Bronchial epithelial cell (primary cell): ENCODE measurements around the gene KCTD10. TPM values are rescaled to one million over a fixed set of nuclear protein-coding genes. Genes with fewer than 3 reads are reported as not detected.
A peak's percentile ranks its signal among the peaks of the same experiment; 100 is the strongest.
"Not testable (repeated sequence)": the region's sequence is repeated elsewhere in the genome, so short reads cannot be mapped to it uniquely, and the experiment has no call there.

Source experiments
- DNase-seq: peaks from one replicate; pipeline ENCODE4 v3.0.0-alpha.2; 2010; ENCODE audit warnings: low read depth
- FAIRE-seq: peaks from 2 replicates; lab custom pipeline; 2011; peaks lifted over from hg19 to GRCh38; lab: Jason Lieb, UNC
- H3K27me3 ChIP-seq: 2 replicates; pipeline ENCODE4 v1.5.1; 2011; ENCODE audit warnings: low read length; ENCODE audit not compliant: control insufficient read depth, insufficient read depth
- H3K36me3 ChIP-seq: 2 replicates; pipeline ENCODE4 v1.5.1; 2011; ENCODE audit warnings: low read length; ENCODE audit not compliant: control insufficient read depth, insufficient read depth
- H3K4me3 ChIP-seq: 2 replicates; pipeline ENCODE4 v1.5.1; 2011; ENCODE audit warnings: mild to moderate bottlenecking, low read depth, low read length, control low read depth
- total RNA-seq: library from RNA; depleted of rRNA; stranded (reverse); fragments of >200 nt; gene quantifications from 2 replicates; pipeline ENCODE4 v1.2.1, GENCODE V29; 2014
- TF ChIP-seq, protein P1 (sequence below): IDR thresholded peaks from 2 replicates; pipeline ENCODE4 v1.5.1; 2011; ENCODE audit warnings: mild to moderate bottlenecking, moderate library complexity, low read length, control low read depth, inconsistent platforms; ENCODE audit not compliant: insufficient read depth, severe bottlenecking

The KCTD10 gene
- total RNA-seq, 1 donor from 2014 or later, result 20.8 TPM

DNA sequence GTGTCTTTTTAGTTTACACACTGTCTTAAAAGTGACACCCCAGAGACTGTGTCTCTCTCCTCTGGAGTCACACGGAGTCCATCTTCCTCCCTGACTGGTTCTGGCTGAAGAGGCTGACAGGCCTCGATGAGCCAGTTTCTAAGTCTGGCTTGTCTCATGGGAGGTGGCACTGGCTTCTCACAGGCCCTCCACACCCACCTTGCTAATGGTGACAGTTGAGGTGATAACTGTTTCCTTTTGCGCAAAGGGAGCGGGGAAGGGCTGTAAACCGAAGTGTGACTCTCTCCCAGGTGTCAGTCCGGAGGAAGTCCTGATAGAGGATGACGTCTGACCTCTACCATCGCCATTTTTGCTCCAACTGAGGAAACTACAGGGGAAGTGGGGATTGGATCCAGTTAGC is 30.2 kb downstream of the KCTD10 start:
- DNase-seq, result no peak
- Histone ChIP-seq H3K4me3 (no peak overlapping the region), H3K36me3 (peaks cover 10% of the 10 kb centered on the region), H3K27me3 (no peaks in the 10 kb centered on the region)
- FAIRE-seq, result no peak
- TF ChIP-seq, protein P1, sequence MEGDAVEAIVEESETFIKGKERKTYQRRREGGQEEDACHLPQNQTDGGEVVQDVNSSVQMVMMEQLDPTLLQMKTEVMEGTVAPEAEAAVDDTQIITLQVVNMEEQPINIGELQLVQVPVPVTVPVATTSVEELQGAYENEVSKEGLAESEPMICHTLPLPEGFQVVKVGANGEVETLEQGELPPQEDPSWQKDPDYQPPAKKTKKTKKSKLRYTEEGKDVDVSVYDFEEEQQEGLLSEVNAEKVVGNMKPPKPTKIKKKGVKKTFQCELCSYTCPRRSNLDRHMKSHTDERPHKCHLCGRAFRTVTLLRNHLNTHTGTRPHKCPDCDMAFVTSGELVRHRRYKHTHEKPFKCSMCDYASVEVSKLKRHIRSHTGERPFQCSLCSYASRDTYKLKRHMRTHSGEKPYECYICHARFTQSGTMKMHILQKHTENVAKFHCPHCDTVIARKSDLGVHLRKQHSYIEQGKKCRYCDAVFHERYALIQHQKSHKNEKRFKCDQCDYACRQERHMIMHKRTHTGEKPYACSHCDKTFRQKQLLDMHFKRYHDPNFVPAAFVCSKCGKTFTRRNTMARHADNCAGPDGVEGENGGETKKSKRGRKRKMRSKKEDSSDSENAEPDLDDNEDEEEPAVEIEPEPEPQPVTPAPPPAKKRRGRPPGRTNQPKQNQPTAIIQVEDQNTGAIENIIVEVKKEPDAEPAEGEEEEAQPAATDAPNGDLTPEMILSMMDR, result no peak

DNA sequence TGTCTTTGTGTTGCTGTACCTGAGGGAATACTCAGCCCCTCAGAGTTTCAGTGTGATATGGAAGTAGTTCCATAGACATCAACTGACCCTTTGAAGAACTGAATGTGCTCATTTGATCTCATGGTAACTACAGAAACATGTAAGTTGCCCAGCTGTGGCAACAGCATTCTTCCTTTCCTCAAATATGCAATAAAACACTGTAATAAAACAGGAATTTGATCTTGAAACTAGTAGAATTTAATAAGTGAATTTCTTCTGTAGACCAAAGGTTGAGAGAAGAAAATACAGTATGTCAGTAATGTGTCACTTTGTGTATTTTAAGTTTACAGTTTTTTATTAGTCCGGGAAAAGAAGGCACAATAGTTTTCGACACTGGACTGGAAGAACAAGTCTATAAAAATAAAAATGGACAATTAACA is 31.9 kb downstream of the KCTD10 start:
- TF ChIP-seq, protein P1, result no peak
- no peak for DNase-seq
- no peak for FAIRE-seq
- H3K4me3 ChIP-seq, result no peak overlapping the region
- H3K36me3 ChIP-seq, result peaks cover 6% of the 10 kb centered on the region
- H3K27me3 ChIP-seq, result no peaks in the 10 kb centered on the region

DNA sequence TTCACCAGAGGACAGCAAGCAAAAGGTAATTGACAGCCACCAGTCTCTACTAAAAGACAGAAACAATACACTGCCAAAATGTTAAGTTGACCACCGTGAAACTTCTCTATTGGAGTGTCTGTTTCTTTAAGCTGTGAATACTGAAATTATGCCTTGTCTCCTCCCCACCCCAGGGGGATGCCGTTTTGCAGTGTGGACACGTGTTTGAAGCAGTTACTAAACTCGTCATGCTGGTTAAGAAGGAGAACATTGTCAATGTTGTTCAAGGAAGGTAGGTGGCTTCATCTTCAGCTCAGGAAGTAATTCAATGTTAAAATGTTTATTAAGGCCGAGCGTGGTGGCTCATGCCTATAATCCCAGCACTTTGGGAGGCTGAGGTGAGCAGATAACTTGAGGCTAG is 32.8 kb downstream of the KCTD10 start:
- no peak overlapping the region for H3K4me3 ChIP-seq
- H3K36me3 ChIP-seq, result peaks cover 6% of the 10 kb centered on the region
- TF ChIP-seq, protein P1, result no peak
- FAIRE-seq (peak; percentile 83), DNase-seq (no peak)
- no peaks in the 10 kb centered on the region for H3K27me3 ChIP-seq

DNA sequence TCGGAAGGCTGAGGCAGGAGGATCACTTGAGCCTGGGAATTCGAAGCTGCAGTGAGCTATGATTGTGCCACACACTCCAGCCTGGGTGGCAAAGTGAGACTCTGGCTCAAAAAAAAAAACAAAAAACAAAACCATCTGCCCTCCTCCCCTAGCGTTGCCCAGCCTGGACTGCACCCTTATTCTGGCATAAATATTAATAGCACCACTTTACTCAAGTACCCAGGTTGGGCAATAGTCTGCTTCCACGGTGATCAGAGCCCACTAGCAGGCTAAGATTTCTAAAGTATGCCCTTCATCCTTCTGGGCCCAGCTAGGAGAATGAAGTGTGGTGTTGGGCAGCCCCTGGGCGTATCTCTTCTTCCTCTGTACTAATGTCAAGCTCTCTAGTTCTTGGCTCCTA is 33.3 kb downstream of the KCTD10 start:
- DNase-seq (no peak), FAIRE-seq (no peak)
- peaks cover 6% of the 10 kb centered on the region for H3K36me3 ChIP-seq
- TF ChIP-seq, protein P1, result no peak
- no peak overlapping the region for H3K4me3 ChIP-seq
- no peaks in the 10 kb centered on the region for H3K27me3 ChIP-seq

DNA sequence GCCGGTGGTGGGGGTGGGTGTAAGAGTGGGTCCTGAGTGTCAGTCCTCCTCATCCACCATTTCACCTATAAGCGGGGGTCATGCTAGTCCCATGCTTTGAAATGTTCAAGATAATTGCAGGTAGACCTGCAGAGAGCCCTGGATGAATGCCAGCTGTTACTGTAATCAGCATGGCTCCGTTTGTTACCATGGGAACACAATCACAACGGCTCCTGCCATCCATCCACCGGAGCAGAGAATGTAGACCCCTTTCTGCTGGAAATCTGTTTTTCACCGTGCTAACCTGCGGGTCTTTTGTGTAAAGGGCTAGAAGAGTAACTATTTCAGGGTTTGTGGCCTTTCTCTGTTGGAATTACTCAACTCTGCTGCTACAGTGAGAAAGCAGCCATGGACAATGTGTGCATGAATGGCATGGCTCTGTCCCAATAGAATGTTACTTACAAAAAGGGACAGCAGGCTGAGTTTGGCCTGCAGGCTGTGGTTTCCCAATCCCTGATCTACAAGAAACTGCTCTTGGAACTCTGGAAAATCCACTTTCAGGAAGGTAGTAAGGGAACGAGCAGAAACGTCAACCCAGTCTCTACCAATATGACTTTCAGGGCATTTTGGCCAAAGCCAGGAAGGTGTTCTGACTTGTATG is 36.1 kb downstream of the KCTD10 start:
- DNase-seq (no peak), FAIRE-seq (peak; percentile 47)
- Histone ChIP-seq H3K36me3 (no peaks in the 10 kb centered on the region), H3K4me3 (no peak overlapping the region), H3K27me3 (no peaks in the 10 kb centered on the region)
- TF ChIP-seq, protein P1, result no peak

DNA sequence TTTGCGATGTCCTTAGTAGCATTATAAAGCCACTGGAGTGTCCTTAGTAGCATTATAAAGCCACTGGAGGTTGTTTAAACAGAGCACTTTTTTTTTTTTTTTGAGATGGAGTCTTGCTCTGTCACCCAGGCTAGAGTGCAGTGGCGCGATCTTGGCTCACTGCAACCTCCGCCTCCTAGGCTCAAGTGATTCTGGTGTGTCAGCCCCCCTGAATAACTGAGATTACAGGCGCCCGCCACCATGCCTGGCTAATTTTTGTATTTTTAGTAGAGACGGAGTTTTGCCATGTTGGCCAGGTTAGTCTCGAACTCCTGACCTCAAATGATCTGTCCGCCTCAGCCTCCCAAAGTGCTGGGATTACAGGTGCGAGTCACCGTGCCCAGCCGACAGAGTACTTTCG is 37.1 kb downstream of the KCTD10 start:
- H3K36me3 ChIP-seq, FAIRE-seq, DNase-seq, H3K4me3 ChIP-seq, H3K27me3 ChIP-seq: not testable (repeated sequence)
